Anterior cingulate cortex (tissue), 58 donors: Measurements from ENCODE around the gene TTC28.
"Not testable (repeated sequence)": the region's sequence is repeated elsewhere in the genome, so short reads cannot be mapped to it uniquely, and the experiment has no call there.

Experiments used
- DNase-seq, 58 donors: peaks; one replicate each; lab custom pipeline; 2025; lab: John Stamatoyannopoulos, UW

TTC28 gene

DNA sequence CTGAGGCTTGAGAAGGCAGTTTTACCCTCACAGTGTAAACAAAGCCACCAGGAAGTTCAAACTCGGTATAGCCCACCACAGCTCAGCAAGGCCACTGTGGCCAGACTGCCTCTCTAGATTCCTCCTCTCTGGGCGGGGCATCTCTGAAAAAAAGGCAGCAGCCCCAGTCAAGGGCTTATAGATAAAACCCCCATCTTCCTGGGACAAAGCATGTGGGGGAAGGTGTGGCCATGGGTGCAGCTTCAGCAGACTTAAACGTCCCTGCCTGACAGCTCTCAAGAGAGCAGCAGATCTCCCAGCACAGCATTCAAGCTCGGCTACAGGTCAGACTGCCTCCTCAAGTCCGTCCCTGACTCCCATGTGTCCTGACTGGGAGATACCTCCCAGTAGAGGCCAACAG lies 69.7 kb downstream of the TTC28 start:
- no peak for DNase-seq

- no peak for DNase-seq
Observed at GRCh38 chr22:28608546-28608945, 71.1 kb downstream of the TTC28 start.

DNA sequence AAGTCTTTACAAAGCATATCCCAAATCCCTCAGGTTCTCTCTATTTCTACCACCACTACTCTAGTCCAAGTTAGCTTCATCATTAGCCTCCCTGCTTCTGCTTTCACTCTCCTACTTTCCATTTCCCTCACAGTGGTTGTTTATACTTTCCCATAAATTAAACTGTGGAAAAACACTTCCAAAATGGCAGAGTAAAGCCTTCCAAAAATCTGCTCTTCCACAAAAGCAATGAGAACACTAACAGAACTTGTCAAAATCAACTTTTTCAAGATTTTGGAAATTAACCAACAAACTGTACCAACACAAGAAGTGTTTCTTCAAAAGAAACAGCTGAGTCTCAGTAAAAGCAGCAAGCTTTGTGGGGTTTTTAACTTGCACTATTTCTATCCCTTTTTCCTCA lies 71.8 kb downstream of the TTC28 start:
- no peak for DNase-seq

DNA sequence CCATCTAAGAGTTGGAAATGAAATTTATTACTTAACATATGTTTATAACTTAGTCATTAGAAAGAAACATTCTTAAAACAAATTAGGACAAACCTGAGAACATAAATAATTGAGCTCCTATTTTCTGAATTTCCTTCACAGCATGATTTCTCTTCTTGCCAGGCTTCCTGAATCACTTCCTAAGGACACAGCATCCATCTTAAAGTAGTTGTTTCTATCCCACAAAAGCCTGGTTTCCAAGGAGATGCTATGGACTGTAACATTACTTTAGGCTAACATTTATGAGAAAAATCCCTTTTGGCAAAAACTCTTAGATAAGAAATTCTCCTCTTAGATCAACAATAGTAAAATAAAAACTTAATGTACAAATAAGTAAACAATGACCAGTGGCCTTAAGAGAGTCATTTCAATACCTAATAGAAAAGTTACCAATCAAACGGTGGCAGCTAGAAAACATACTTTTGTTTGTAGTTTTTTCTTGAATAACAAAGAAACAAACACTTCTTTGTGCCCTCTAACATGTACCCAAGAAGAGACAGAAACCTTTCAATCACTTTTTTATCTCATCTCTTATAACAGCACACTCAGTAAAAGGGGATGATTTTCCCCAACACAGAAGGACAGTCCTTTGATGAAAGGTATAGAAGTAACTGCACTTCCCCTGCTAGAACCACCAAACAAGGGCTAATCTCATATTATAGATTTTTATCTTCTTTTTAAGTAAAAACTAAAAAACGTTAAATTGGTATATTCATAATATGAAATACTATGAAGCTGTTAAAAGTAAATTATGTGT lies 74.5 kb downstream of the TTC28 start:
- DNase-seq, result no peak

DNA sequence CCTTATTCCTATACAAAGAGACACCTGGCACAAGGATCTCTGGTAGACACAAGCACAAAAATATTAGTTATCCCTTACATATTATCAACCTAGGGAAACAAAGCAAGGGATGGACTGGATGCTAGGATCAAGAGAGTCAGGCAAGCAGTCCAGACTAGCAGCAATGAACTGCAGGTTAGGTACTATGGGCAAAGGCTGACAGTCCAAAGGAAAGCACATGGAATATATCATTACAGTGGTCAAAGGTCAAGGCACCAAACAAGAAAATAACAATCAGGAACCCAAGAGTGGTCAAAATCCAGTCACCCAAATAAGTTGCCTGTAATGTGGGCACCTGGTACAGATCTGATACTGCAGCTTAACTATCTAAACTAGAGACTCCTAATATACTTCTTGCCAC lies 77.7 kb downstream of the TTC28 start:
- DNase-seq, result no peak

- DNase-seq, result peak in 1 of 58 donors; percentile 35
Observed at GRCh38 chr22:28600546-28601143, 79.0 kb downstream of the TTC28 start.

GRCh38 chr22:28599693-28600092 lies 79.9 kb downstream of the TTC28 start:
- no peak for DNase-seq

DNA sequence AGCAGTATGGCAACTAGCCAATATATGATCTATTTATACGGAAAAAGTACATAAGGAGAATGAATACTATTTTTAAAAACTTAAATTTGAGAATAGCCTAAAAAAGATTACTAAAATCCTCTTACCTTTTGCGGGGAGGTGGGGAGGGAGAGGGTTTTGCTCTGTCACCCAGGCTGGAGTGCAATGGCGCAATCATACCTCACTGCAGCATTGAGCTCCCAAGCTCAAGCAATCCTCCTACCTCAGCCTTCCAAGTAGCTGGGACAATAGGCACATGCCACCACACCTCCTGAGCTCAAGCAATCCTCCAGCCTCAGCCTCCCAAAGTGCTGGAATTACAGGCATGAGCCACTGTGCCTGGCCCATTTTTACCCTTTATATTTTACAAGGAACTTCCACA lies 82.0 kb downstream of the TTC28 start:
- DNase-seq, result no peak

GRCh38 chr22:28594797-28595462 lies 84.7 kb downstream of the TTC28 start:
- peak in 2 of 58 donors; percentile 19 to 28 for DNase-seq

DNA sequence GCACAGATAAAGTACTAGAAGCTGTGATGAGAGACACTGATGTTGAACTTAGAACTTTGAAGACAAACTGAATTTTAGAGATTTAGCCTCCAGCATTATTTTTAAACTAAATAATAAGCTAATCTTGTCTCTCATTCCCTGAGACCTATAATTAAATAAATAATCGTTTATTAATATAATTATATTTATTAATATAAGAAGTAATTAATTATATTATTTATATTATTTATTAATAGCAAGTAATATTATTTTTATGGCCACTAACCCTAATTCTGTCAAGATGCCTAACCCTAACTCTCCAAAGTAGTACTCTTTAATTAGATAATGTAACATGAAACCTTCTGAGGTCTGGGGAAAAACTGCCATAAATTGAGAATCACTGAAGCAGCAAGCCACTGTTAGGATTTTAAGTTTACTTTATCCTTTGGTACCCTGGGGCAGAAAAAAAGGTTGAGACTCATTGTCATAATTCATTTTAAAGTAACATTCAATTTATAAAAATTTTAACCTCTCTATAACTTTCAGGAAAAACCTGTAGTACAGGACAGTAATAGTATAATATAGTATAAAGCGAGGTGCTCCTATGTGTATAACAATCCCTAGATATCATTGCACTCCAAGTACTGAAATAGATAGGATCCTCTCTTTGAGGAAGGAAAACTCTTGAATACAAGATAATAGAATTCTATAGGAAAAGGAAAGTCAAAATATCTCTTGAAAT lies 85.4 kb downstream of the TTC28 start:
- DNase-seq, result no peak

DNA sequence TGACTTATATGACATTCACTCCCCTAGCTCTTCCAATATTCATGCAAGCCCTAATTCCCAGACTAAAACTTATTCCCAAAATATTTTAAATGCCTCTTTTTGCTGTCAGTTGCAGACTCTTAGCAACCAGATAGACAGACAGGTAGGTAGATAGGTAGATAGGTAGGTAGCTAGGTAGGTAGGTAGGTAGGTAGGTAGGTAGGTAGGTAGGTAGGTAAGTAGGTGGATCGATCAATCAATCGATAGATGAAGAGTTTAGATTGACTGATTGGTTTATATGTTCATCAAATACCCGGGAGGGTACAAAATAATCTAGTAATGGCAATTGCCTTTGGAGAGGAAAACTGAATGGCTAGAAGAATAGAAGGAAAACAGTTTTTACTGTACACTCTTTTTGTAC lies 86.3 kb downstream of the TTC28 start:
- DNase-seq, result no peak

GRCh38 chr22:28589102-28589750 lies 90.4 kb downstream of the TTC28 start:
- DNase-seq, result no peak

- no peak for DNase-seq
Observed at GRCh38 chr22:28585324-28585723, 94.3 kb downstream of the TTC28 start.

GRCh38 chr22:28582806-28583205 lies 96.8 kb downstream of the TTC28 start:
- DNase-seq, result peak in 3 of 58 donors; percentile 0 to 9 (median 1)

GRCh38 chr22:28581016-28581415 lies 98.6 kb downstream of the TTC28 start:
- no peak for DNase-seq

- DNase-seq, result no peak
Observed at GRCh38 chr22:28576162-28576561, 103.5 kb downstream of the TTC28 start.

DNA sequence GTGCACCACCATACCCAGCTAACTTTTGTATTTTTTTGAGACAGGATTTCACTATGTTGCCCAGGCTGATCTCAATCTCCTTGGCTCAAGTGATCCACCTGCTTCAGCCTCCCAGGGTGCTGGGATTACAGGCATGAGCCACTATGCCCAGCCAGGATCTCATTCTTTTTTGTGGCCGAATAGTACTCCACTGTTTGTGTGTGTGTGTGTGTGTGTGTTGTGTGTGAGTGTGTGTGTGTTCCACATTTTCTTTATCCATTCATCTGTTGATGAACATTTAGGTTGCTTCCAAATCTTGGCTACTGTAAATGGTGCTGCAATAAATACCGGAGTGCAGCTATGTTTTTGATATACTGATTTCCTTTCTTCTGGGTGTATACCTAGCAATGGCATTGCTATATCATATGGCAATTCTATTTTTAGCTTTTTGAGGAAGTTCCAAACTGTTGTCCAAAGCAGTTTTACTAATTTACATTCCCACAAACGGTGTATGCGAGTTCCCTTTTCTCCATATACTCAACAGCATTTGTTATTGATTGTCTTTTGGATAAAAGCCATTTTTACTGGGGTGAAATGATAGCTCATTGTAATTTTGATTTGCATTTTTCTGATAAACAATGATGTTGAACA lies 105.4 kb downstream of the TTC28 start:
- no peak for DNase-seq

DNA sequence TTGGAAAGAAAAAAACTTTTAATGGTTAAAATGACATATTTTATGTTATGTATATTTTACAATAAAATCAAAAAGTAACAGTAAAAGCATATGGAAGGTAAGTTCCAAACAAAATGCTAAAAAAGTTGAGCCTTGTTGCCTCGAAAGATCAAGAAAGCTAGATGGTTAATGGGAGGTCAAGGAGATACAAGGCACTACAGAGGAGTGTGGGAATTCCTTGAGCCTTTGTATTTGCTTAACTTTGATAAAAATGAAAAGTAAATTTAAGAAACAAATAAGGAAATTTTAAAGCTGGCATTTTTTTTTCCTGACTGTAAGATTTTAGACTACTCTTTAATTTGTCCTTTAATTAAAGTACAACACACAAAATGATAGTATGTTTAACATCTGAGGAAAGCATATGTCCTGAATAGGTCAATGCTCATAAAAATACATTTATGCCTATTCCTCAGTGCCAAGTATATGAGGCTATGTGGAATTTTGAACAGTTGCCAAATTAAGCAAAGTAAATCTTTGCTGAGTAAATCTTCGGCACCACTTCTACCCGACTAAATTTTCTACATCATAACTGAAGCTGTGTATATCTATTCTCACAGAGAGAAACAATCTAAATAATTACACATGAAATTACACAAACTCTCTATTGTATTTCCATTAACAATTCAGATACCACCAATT lies 108.8 kb downstream of the TTC28 start:
- DNase-seq, result no peak

GRCh38 chr22:28568974-28569373 lies 110.7 kb downstream of the TTC28 start:
- DNase-seq, result not testable (repeated sequence)
